H9 (cell line): ENCODE data around the gene FARP1. TPM values are rescaled to one million over a fixed set of nuclear protein-coding genes. Genes with fewer than 3 reads are reported as not detected.

Experiments used
- DNase-seq: peaks from one replicate; pipeline ENCODE4 v3.0.0-alpha.2; 2017
- H2AFZ ChIP-seq: one replicate; pipeline ENCODE4 v1.6.1; 2013; ENCODE audit warnings: mild to moderate bottlenecking, low read length, control low read depth, moderate library complexity
- H2AK5ac ChIP-seq: 2 replicates; pipeline ENCODE4 v1.6.1; 2013; ENCODE audit warnings: low read length, control low read depth, mixed read lengths; ENCODE audit not compliant: insufficient read length
- H2BK120ac ChIP-seq: one replicate; pipeline ENCODE4 v1.6.1; 2013; ENCODE audit warnings: low read depth, mild to moderate bottlenecking, low read length, control low read depth, inconsistent platforms; ENCODE audit not compliant: poor library complexity, severe bottlenecking
- H2BK12ac ChIP-seq: 2 replicates; pipeline ENCODE4 v1.6.1; 2013; ENCODE audit warnings: low read length, control low read depth, mixed read lengths, low read depth; ENCODE audit not compliant: insufficient read length
- H2BK15ac ChIP-seq: 2 replicates; pipeline ENCODE4 v1.6.1; 2013; ENCODE audit warnings: low read depth, low read length, control low read depth
- H2BK20ac ChIP-seq: one replicate; pipeline ENCODE4 v1.6.1; 2013; ENCODE audit warnings: low read depth, mild to moderate bottlenecking, low read length, control low read depth, inconsistent platforms; ENCODE audit not compliant: poor library complexity, severe bottlenecking
- H2BK5ac ChIP-seq: 2 replicates; pipeline ENCODE4 v1.6.1; 2013; ENCODE audit warnings: low read length, control low read depth, mixed read lengths; ENCODE audit not compliant: insufficient read length
- H3K14ac ChIP-seq: 2 replicates; pipeline ENCODE4 v1.6.1; 2013; ENCODE audit warnings: low read length, control low read depth; ENCODE audit not compliant: insufficient read depth
- H3K18ac ChIP-seq: 2 replicates; pipeline ENCODE4 v1.6.1; 2013; ENCODE audit warnings: low read depth, mild to moderate bottlenecking, mixed read lengths, low read length, control low read depth; ENCODE audit not compliant: insufficient read length
- H3K23ac ChIP-seq: 2 replicates; pipeline ENCODE4 v1.6.1; 2013; ENCODE audit warnings: low read length, control low read depth, mixed read lengths, low read depth; ENCODE audit not compliant: insufficient read length
- H3K23me2 ChIP-seq: 2 replicates; pipeline ENCODE4 v1.6.1; 2013; ENCODE audit warnings: low read depth, mild to moderate bottlenecking, mixed read lengths, low read length, control low read depth; ENCODE audit not compliant: insufficient read length, poor library complexity, severe bottlenecking
- H3K27ac ChIP-seq: 2 replicates; pipeline ENCODE4 v1.5.1; 2013; ENCODE audit warnings: low read length, control low read depth, mixed read lengths, low read depth; ENCODE audit not compliant: insufficient read length
- H3K27me3 ChIP-seq: 2 replicates; pipeline ENCODE4 v1.6.1; 2013; ENCODE audit warnings: low read length, control low read depth, inconsistent platforms; ENCODE audit not compliant: insufficient read depth
- H3K4ac ChIP-seq: 2 replicates; pipeline ENCODE4 v1.6.1; 2013; ENCODE audit warnings: low read depth, mild to moderate bottlenecking, control low read depth, inconsistent platforms, low read length, moderate library complexity
- H3K4me1 ChIP-seq: 2 replicates; pipeline ENCODE4 v1.6.1; 2013; ENCODE audit warnings: low read length, control low read depth, inconsistent platforms; ENCODE audit not compliant: insufficient read depth
- H3K4me2 ChIP-seq: 2 replicates; pipeline ENCODE4 v1.6.1; 2013; ENCODE audit warnings: low read length, control low read depth, mixed read lengths; ENCODE audit not compliant: insufficient read length, insufficient read depth
- H3K56ac ChIP-seq: 2 replicates; pipeline ENCODE4 v1.6.1; 2013; ENCODE audit warnings: low read depth, mild to moderate bottlenecking, mixed read lengths, low read length, control low read depth; ENCODE audit not compliant: insufficient read length
- H3K79me1 ChIP-seq: 2 replicates; pipeline ENCODE4 v1.6.1; 2013; ENCODE audit warnings: low read depth, mild to moderate bottlenecking, moderate library complexity, low read length, control low read depth, inconsistent platforms; ENCODE audit not compliant: insufficient read depth, poor library complexity, severe bottlenecking
- H3K79me2 ChIP-seq: 2 replicates; pipeline ENCODE4 v1.6.1; 2013; ENCODE audit warnings: low read length, control low read depth, inconsistent platforms; ENCODE audit not compliant: insufficient read depth
- H3K9ac ChIP-seq: 2 replicates; pipeline ENCODE4 v1.6.1; 2013; ENCODE audit warnings: low read length, control low read depth, mixed read lengths; ENCODE audit not compliant: insufficient read length; ENCODE audit errors: extremely low read depth
- H3K9me3 ChIP-seq: one replicate; pipeline ENCODE4 v1.6.1; 2013; ENCODE audit warnings: low read depth, low read length, inconsistent platforms; ENCODE audit not compliant: control insufficient read depth
- H3T11ph ChIP-seq: one replicate; pipeline ENCODE4 v1.6.1; 2013; ENCODE audit warnings: mild to moderate bottlenecking, low read length, control low read depth, inconsistent platforms
- H4K20me1 ChIP-seq: one replicate; pipeline ENCODE4 v1.6.1; 2013; ENCODE audit not compliant: control insufficient read depth, insufficient read length, insufficient read depth
- H4K5ac ChIP-seq: 2 replicates; pipeline ENCODE4 v1.6.1; 2013; ENCODE audit warnings: low read depth, mild to moderate bottlenecking, mixed read lengths, low read length, control low read depth; ENCODE audit not compliant: insufficient read length
- H4K8ac ChIP-seq: replicated peaks from 2 replicates; pipeline ENCODE4 v1.6.1; 2013; ENCODE audit warnings: low read length, control low read depth, mixed read lengths, low read depth; ENCODE audit not compliant: insufficient read length
- H4K91ac ChIP-seq: 2 replicates; pipeline ENCODE4 v1.6.1; 2013; ENCODE audit warnings: low read depth, mild to moderate bottlenecking, moderate library complexity, mixed read lengths, low read length, control low read depth; ENCODE audit not compliant: insufficient read length
- H3K27ac Mint-ChIP-seq, 3 experiments: 2 replicates in 2 of 3; 3 replicates in 1 of 3; pipeline ENCODE4 v1.8.0; 2020 to 2021; ENCODE audit warnings: mixed read lengths in 3 of 3, mild to moderate bottlenecking in 1 of 3, moderate library complexity in 1 of 3
- H3K27me3 Mint-ChIP-seq: 2 replicates; pipeline ENCODE4 v1.8.0; 2021; ENCODE audit warnings: low read depth, mild to moderate bottlenecking, moderate library complexity, mixed read lengths
- H3K36me3 Mint-ChIP-seq, 3 experiments: 2 replicates in 2 of 3; 3 replicates in 1 of 3; pipeline ENCODE4 v1.8.0; 2020 to 2021; ENCODE audit warnings: low read depth in 3 of 3, mixed read lengths in 3 of 3; ENCODE audit not compliant: insufficient read depth in 1 of 3
- H3K4me1 Mint-ChIP-seq, 2 experiments: 2 replicates each; pipeline ENCODE4 v1.8.0; 2020; ENCODE audit warnings: mixed read lengths in 2 of 2
- H3K4me3 Mint-ChIP-seq, 2 experiments: 2 replicates in 1 of 2; 3 replicates in 1 of 2; pipeline ENCODE4 v1.8.0; 2020 to 2021; ENCODE audit warnings: mild to moderate bottlenecking in 2 of 2, mixed read lengths in 2 of 2, moderate library complexity in 1 of 2
- H3K9me3 Mint-ChIP-seq, 2 experiments: 2 replicates in 1 of 2; 3 replicates in 1 of 2; pipeline ENCODE4 v1.8.0; 2020; ENCODE audit warnings: mild to moderate bottlenecking in 2 of 2, mixed read lengths in 2 of 2, moderate library complexity in 1 of 2
- WGBS: extraction: QIAGEN DNeasy Blood & Tissue Kit; methylation state at CpG from one replicate; pipeline ENCODE4 v1.1.7; 2013; ENCODE audit warnings: missing lambda C conversion rate, low lambda C conversion rate, mixed read lengths; ENCODE audit not compliant: insufficient read length; ENCODE audit errors: extremely low coverage; 5-methylcytosine and 5-hydroxymethylcytosine counted together
- total RNA-seq: library from RNA; stranded (reverse); gene quantifications from 2 replicates; pipeline ENCODE4 v1.2.1, GENCODE V29; 2021
- TF ChIP-seq, protein P1 (sequence below): fragments of 200-600 bp; sonication (generic); conservative IDR thresholded peaks from 3 replicates; pipeline ENCODE4 v1.8.0; 2021; ENCODE audit warnings: antibody characterized with exemption, mild to moderate bottlenecking

FARP1 gene
- total RNA-seq, 1 experiment from 2014 or later = 95.9 TPM

DNA sequence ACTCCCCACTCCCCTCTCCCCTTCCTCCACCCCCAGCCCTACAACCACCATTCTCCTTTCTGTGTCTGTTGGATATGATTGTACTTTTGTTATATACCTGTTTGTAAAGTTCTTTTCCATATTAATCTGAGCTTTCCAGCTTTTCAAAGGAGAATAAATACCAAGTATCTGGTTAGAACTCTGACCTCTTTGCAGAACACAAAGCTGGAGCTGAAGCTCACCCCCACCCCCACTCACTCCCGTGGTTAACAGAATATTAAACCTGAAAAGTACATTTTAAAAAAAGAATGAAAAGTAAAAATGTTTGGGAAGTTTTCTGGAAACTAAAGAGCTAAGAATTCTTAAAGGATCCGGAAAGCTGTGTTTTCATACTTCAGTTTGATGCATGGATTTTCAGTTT lies 189.3 kb downstream of the FARP1 start:
- H4K91ac ChIP-seq = no peak overlapping the region

More for the DNA sequence above, 189.3 kb downstream of the FARP1 start:
- Histone ChIP-seq H3K79me1 (peaks cover 3% of the 10 kb centered on the region), H3K27me3 (no peaks in the 10 kb centered on the region), H2AK5ac (no peak overlapping the region), H3K79me2 (no peaks in the 10 kb centered on the region; the same call in 1 of the 2 replicates), H2BK20ac (no peak overlapping the region), H3K27ac (no peak overlapping the region), H2BK5ac (no peak overlapping the region), H2AFZ (no peak overlapping the region), H3K4me1 (peaks cover 15% of the 10 kb centered on the region), H3K23me2 (no peaks in the 10 kb centered on the region), H3K18ac (no peak overlapping the region), H4K20me1 (no peaks in the 10 kb centered on the region), H2BK12ac (no peak overlapping the region), H3K4me2 (no peak overlapping the region), H3K14ac (no peak overlapping the region), H3T11ph (no peak overlapping the region), H4K5ac (no peak overlapping the region), H3K9ac (no peak overlapping the region), H3K23ac (no peak overlapping the region), H2BK120ac (no peak overlapping the region), H2BK15ac (no peak overlapping the region), H3K56ac (no peak overlapping the region), H3K4ac (no peak overlapping the region), H4K8ac (no peak overlapping the region), H3K9me3 (no peaks in the 10 kb centered on the region)
- Mint-ChIP-seq H3K4me1 (peaks cover 61% of the 10 kb centered on the region in 2 experiments), H3K27ac (peak overlapping the region; percentile 91 to 98 (median 93); a peak in 6 of 7 replicates), H3K27me3 (no peaks in the 10 kb centered on the region), H3K9me3 (peaks cover 11 to 17% of the 10 kb centered on the region in 2 experiments; a peak in 4 of 5 replicates), H3K36me3 (peaks cover 15 to 22% (median 22%) of the 10 kb centered on the region in 3 experiments), H3K4me3 (peak overlapping the region in 1 of 2 experiments; percentile 10; a peak in 1 of 5 replicates)
- DNase-seq = no peak
- no CpG with 5 or more reads among the region's 2 CpGs for WGBS
- TF ChIP-seq, protein P1, sequence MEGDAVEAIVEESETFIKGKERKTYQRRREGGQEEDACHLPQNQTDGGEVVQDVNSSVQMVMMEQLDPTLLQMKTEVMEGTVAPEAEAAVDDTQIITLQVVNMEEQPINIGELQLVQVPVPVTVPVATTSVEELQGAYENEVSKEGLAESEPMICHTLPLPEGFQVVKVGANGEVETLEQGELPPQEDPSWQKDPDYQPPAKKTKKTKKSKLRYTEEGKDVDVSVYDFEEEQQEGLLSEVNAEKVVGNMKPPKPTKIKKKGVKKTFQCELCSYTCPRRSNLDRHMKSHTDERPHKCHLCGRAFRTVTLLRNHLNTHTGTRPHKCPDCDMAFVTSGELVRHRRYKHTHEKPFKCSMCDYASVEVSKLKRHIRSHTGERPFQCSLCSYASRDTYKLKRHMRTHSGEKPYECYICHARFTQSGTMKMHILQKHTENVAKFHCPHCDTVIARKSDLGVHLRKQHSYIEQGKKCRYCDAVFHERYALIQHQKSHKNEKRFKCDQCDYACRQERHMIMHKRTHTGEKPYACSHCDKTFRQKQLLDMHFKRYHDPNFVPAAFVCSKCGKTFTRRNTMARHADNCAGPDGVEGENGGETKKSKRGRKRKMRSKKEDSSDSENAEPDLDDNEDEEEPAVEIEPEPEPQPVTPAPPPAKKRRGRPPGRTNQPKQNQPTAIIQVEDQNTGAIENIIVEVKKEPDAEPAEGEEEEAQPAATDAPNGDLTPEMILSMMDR = no peak
